GM19463 (cell line): Measurements from ENCODE around the gene NRG3.
"Not testable (repeated sequence)": the region's sequence is repeated elsewhere in the genome, so short reads cannot be mapped to it uniquely, and the experiment has no call there.

ENCODE experiments used
- ATAC-seq: cut with Tn5 transposase; IDR thresholded peaks from one replicate; pipeline ENCODE4 v1.9.1; 2021; ENCODE audit warnings: mild to moderate bottlenecking, moderate library complexity; ENCODE audit not compliant: unreplicated experiment

Gene NRG3

DNA sequence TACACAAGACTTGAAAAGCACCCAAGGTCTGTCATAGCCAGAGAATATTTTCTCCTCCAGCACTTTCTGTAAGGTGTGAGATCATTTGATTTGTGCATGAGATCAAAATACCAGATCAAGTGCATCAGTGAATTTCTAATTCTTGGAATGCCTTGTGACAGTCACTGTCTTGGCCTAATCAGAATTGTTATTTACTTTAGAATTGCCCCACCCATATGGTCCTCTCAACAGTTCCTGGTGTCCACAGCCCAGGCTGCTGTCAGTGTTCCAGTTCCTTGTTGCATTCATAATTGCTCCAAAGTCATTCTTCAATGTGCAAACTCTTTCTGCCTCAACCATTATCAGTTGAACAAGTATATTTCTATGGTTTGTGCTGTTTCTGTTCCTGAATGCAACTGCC is 770.2 kb downstream of the NRG3 start:
- ATAC-seq, result no peak

GRCh38 chr10:82653244-82654155 is 778.5 kb downstream of the NRG3 start:
- ATAC-seq, result no peak

GRCh38 chr10:82660205-82660604 is 785.2 kb downstream of the NRG3 start:
- no peak for ATAC-seq

- no peak for ATAC-seq
Measured at GRCh38 chr10:82660986-82661385, 786.0 kb downstream of the NRG3 start.

- no peak for ATAC-seq
Measured at GRCh38 chr10:82661701-82662100, 786.7 kb downstream of the NRG3 start.

- ATAC-seq, result no peak
Measured at GRCh38 chr10:82668221-82668895, 793.4 kb downstream of the NRG3 start.

GRCh38 chr10:82674036-82674435 is 799.0 kb downstream of the NRG3 start:
- ATAC-seq, result no peak

DNA sequence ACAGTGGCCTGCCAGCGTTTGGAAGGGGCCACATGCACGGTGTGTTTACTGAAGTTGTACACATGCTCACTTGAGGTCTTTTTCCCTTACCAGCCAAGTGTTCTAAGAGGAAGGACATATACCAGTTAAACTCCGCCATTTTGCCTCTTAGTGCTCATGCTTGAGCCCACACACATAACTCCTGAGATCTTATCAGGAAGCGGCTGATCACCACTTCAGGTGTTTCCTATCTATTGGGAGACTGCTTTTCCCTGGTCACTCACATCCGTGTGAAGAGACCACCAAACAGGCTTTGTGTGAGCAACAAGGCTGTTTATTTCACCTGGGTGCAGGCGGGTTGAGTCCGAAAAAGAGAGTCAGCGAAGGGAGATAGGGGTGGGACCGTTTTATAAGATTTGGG is 802.9 kb downstream of the NRG3 start:
- ATAC-seq, result not testable (repeated sequence)

DNA sequence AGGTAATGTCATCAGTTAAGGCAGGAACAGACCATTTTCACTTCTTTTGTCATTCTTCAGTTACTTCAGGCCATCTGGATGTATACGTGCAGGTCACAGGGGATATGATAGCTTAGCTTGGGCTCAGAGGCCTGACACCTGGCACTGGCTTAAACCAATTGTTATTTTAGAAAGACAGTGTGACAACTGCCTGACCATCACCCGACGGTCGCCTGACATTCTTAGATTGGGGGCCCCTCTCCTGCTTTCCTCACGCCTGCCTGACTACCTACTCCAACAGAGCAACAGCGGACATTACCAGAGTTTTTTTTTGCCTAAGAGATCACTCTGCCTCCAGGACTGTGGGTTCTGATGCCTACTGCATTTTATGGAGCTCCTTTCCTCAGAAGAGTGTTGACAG is 803.5 kb downstream of the NRG3 start:
- ATAC-seq, result not testable (repeated sequence)

- ATAC-seq, result no peak
Measured at GRCh38 chr10:82680608-82681007, 805.6 kb downstream of the NRG3 start.

GRCh38 chr10:82683945-82684344 is 809.0 kb downstream of the NRG3 start:
- no peak for ATAC-seq

DNA sequence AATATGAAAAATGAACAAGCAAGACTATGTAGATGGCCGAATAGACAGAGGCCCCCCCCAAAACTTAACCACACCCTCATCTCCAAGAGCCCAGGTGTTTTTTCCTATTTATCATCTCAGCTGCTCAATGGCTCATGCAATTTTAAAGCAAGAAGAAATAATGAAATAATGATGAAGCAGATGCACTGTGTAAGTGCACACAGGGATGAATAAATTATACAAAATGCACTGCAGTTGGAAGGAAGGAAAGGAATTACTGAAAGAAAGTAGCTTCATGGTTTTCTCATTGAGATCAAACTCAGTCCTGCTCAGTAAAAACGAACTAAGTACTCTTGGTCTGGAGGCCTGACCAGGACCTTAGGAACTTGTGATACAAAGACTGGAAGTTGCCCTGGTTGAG is 810.1 kb downstream of the NRG3 start:
- ATAC-seq, result no peak

DNA sequence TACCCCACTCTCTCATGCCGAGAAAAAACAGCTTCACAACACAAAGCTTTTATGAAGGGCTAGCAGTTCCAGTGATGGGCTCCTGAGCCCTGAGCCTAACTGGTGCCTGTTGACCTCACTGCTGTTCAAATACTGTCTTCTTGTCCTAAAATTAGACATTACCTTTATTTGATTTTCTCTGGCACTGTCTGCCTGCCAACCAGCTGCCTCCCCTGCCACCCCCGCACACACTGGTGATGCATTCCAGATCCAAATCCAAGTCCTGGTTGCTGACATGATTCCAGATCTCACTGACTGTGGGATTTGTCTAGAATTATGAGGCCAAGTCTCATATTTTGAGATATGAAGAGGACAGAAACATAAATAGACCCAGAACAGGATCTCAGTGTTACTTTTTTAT is 816.2 kb downstream of the NRG3 start:
- no peak for ATAC-seq

GRCh38 chr10:82692458-82692857 is 817.5 kb downstream of the NRG3 start:
- no peak for ATAC-seq

DNA sequence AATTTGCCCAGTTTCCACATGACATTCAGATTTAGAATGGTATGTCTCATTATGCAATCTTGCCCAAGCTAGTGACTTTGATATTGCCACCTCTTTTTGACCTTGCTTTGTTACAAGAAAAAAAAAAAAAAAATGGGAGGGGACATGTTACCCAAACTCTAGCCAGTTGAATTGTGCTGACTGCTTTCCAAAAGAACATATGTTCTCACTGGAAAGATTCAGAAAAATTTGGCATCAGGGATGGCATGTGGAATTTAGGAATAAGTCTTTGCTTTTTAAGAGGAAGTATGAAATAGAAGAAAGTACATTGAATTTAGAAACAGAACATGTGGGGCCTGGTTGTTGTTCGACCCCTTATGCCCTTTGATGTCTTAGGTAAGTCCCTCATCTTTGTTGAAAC is 846.8 kb downstream of the NRG3 start:
- no peak for ATAC-seq

DNA sequence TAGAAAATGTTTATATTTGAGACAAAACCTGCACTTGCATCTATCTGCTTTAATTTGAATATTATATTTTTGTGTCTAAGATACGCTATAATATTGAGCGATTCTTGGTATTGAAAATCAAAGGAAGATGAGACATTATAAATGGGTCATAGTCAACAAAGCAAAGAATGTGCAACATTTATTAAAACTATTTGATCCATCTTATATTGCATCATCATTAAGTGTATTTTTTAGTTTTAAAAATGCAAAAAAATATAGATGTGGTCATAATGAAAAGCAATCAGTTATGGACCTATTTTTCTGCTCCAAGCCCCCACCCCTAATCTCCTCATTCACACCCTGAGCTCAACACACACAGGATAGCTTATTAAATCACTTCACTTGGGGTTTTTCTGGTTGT is 847.3 kb downstream of the NRG3 start:
- ATAC-seq, result no peak

- ATAC-seq, result no peak
Measured at GRCh38 chr10:82736305-82736704, 861.3 kb downstream of the NRG3 start.

DNA sequence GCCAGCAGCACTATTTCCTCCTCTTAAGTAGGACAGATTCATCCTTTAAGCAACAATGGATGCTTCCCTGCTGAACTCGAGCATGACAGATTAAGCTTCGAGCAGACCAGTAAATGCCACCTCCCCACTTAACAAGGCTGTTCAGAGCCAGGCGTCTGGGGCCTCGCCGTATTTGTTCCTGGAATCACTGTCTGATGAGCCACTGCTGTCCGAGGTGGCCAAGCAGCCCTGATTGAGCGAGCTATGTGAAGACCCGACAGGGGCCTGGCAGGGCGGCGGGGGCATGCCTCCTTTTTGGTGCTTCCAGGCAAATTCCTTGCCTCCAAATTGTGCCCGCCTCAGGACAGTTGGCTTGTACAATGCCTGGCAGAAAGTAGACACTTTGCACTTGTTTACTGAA is 862.6 kb downstream of the NRG3 start:
- ATAC-seq, result no peak

GRCh38 chr10:82738592-82738991 is 863.6 kb downstream of the NRG3 start:
- no peak for ATAC-seq

DNA sequence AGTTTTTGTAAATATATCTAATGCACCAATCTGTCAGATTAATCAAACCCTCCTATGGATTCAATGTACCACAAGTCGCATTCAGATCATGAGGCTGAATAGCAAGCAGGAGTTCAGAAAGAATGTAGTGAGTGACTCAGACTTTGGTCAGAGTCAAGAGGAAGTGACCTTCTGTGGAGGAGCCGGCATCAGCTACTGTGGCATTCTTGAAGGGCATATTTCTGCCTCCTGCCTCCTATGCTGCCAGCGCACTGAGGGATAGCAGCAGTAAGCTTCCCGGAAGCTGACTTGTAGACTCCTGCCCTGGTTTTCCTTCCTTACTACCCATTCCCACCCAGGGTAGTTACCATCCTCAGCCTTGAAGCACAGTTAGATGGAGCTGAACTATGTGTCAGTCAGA is 867.5 kb downstream of the NRG3 start:
- no peak for ATAC-seq

GRCh38 chr10:82742898-82743297 is 867.9 kb downstream of the NRG3 start:
- ATAC-seq, result no peak

- no peak for ATAC-seq
Measured at GRCh38 chr10:82750538-82750937, 875.5 kb downstream of the NRG3 start.
